Stimulated activated CD8-positive, alpha-beta memory T cell treated with anti-CD3 and anti-CD28 coated beads, Interleukin-7, amount 100 ng/mL, for 4 hours (primary cell): Measurements from ENCODE around the gene UFSP2.
A peak's percentile ranks its signal among the peaks of the same experiment; 100 is the strongest.

Source experiments
- DNase-seq, 2 donors: peaks; one replicate each; pipeline ENCODE4 v3.0.0-alpha.2; 2020; ENCODE audit warnings: low read depth in 2 of 2

The UFSP2 gene

GRCh38 chr4:185426960-185427688 is 1.4 kb upstream of the UFSP2 start:
- no peak for DNase-seq

- DNase-seq = no peak
Measured at GRCh38 chr4:185424905-185425646, 688 bp downstream of the UFSP2 start.

GRCh38 chr4:185421366-185422124 is 4.2 kb downstream of the UFSP2 start:
- DNase-seq = no peak

- DNase-seq = no peak
Measured at GRCh38 chr4:185416955-185417354, 8.8 kb downstream of the UFSP2 start.

- DNase-seq = no peak
Measured at GRCh38 chr4:185412412-185412811, 13.4 kb downstream of the UFSP2 start.

- DNase-seq = no peak
Measured at GRCh38 chr4:185411849-185412248, 13.9 kb downstream of the UFSP2 start.

- DNase-seq = no peak
Measured at GRCh38 chr4:185408432-185408831, 17.3 kb downstream of the UFSP2 start.

- DNase-seq = no peak
Measured at GRCh38 chr4:185405296-185405999, 20.3 kb downstream of the UFSP2 start.

- no peak for DNase-seq
Measured at GRCh38 chr4:185404031-185404430, 21.7 kb downstream of the UFSP2 start.

GRCh38 chr4:185399466-185399865 is 26.3 kb downstream of the UFSP2 start:
- no peak for DNase-seq

- no peak for DNase-seq
Measured at GRCh38 chr4:185398618-185399017, 27.1 kb downstream of the UFSP2 start.

GRCh38 chr4:185396724-185397385 is 28.9 kb downstream of the UFSP2 start, which contains the start of gene ANKRD37:
Gene ANKRD37 (plus strand): TSS chr4:185396841. CDS start chr4:185396924, 83 bp downstream.
- DNase-seq = no peak

GRCh38 chr4:185395956-185396723 is 29.6 kb downstream of the UFSP2 start:
- peak; percentile 92 to 97 for DNase-seq

- no peak for DNase-seq
Measured at GRCh38 chr4:185395238-185395955, 30.4 kb downstream of the UFSP2 start, which contains the start of gene LRP2BP. Gene LRP2BP (minus strand): TSS chr4:185395924. CDS start chr4:185378186, 17,738 bp downstream.

GRCh38 chr4:185394568-185395237 is 31.1 kb downstream of the UFSP2 start:
- no peak for DNase-seq

- DNase-seq = no peak
Measured at GRCh38 chr4:185392156-185392555, 33.6 kb downstream of the UFSP2 start.

GRCh38 chr4:185390941-185391340 is 34.8 kb downstream of the UFSP2 start:
- DNase-seq = no peak

GRCh38 chr4:185387957-185388356 is 37.8 kb downstream of the UFSP2 start:
- DNase-seq = no peak

- no peak for DNase-seq
Measured at GRCh38 chr4:185384930-185385331, 40.8 kb downstream of the UFSP2 start.
